Fibroblast of mammary gland (primary cell): ENCODE measurements around the gene WWOX.

Experiments
- DNase-seq: peaks from one replicate; pipeline ENCODE4 v3.0.0-alpha.2; 2010; ENCODE audit warnings: low read depth
- H3K4me3 ChIP-seq: 2 replicates; pipeline ENCODE4 v1.5.1; 2011; ENCODE audit warnings: low read depth, mild to moderate bottlenecking, low read length, moderate library complexity; ENCODE audit not compliant: control insufficient read depth
- TF ChIP-seq, protein P1 (sequence below): conservative IDR thresholded peaks from 2 replicates; pipeline ENCODE4 v1.5.1; 2011; ENCODE audit warnings: low read depth, low read length, inconsistent platforms; ENCODE audit not compliant: control insufficient read depth, insufficient read depth

The WWOX gene

GRCh38 chr16:78438219-78438618, 338.8 kb downstream of the WWOX start:
- no peak for DNase-seq
- H3K4me3 ChIP-seq, result no peak overlapping the region
- TF ChIP-seq, protein P1, sequence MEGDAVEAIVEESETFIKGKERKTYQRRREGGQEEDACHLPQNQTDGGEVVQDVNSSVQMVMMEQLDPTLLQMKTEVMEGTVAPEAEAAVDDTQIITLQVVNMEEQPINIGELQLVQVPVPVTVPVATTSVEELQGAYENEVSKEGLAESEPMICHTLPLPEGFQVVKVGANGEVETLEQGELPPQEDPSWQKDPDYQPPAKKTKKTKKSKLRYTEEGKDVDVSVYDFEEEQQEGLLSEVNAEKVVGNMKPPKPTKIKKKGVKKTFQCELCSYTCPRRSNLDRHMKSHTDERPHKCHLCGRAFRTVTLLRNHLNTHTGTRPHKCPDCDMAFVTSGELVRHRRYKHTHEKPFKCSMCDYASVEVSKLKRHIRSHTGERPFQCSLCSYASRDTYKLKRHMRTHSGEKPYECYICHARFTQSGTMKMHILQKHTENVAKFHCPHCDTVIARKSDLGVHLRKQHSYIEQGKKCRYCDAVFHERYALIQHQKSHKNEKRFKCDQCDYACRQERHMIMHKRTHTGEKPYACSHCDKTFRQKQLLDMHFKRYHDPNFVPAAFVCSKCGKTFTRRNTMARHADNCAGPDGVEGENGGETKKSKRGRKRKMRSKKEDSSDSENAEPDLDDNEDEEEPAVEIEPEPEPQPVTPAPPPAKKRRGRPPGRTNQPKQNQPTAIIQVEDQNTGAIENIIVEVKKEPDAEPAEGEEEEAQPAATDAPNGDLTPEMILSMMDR, result no peak

GRCh38 chr16:78438632-78439031, 339.2 kb downstream of the WWOX start:
- H3K4me3 ChIP-seq, result no peak overlapping the region
- TF ChIP-seq, protein P1, result no peak
- DNase-seq, result no peak

GRCh38 chr16:78439646-78440045, 340.2 kb downstream of the WWOX start:
- no peak overlapping the region for H3K4me3 ChIP-seq
- DNase-seq, result no peak
- TF ChIP-seq, protein P1, result no peak

- TF ChIP-seq, protein P1, result no peak
- no peak for DNase-seq
- no peak overlapping the region for H3K4me3 ChIP-seq
These were observed 341.8 kb downstream of the WWOX start for GRCh38 chr16:78441298-78441697.

GRCh38 chr16:78443542-78444364, 344.3 kb downstream of the WWOX start:
- TF ChIP-seq, protein P1, result no peak
- DNase-seq, result peak; percentile 5
- H3K4me3 ChIP-seq, result no peak overlapping the region

- no peak for DNase-seq
- no peak overlapping the region for H3K4me3 ChIP-seq
- TF ChIP-seq, protein P1, result no peak
These were observed 346.4 kb downstream of the WWOX start for GRCh38 chr16:78445818-78446217.
